Stimulated activated CD4-positive, alpha-beta T cell treated with anti-CD3 and anti-CD28 coated beads, Interleukin-4, amount 100 ng/mL, for 4 hours (primary cell): ENCODE measurements around the gene BABAM1.

Experiments
- DNase-seq, 2 experiments: peaks; one replicate each; pipeline ENCODE4 v3.0.0-alpha.2; 2020

BABAM1 gene

GRCh38 chr19:17324357-17325114 lies 57.3 kb downstream of the BABAM1 start:
- DNase-seq = no peak

GRCh38 chr19:17325133-17325532 lies 57.9 kb downstream of the BABAM1 start:
- DNase-seq = no peak

GRCh38 chr19:17325881-17326594 lies 58.8 kb downstream of the BABAM1 start:
- no peak for DNase-seq

GRCh38 chr19:17326595-17326966 lies 59.3 kb downstream of the BABAM1 start:
- DNase-seq = no peak

- no peak for DNase-seq
These were observed 59.9 kb downstream of the BABAM1 start for GRCh38 chr19:17327068-17327653.

GRCh38 chr19:17327654-17328516 lies 60.6 kb downstream of the BABAM1 start:
- DNase-seq = peak; percentile 41 to 64
